B cell (primary cell): ENCODE measurements around the gene BUD31.

Experiments
- CTCF ChIP-seq: fragments of 200-600 bp; IDR thresholded peaks from one replicate; pipeline ENCODE4 v1.8.0; 2022; ENCODE audit warnings: antibody characterized with exemption, mild to moderate bottlenecking
- EZH2 ChIP-seq: IDR thresholded peaks from 2 replicates; pipeline ENCODE4 v1.6.1; 2012; ENCODE audit warnings: borderline replicate concordance, low read depth, mild to moderate bottlenecking, moderate library complexity, low read length; ENCODE audit not compliant: insufficient read depth, poor library complexity, severe bottlenecking

- TF ChIP-seq CTCF (no peak), EZH2 (no peak)
Measured at GRCh38 chr7:99375070-99375807, 33.5 kb upstream of the BUD31 start.
